HepG2 (cell line): ENCODE measurements around the gene TET2. TPM values are rescaled to one million over a fixed set of nuclear protein-coding genes. Genes with fewer than 3 reads are reported as not detected.

ENCODE experiments used
- ATAC-seq: fragments of 200-7000 bp; cut with Tn5 transposase; 3 replicates; pipeline ENCODE4 v1.9.1; 2020; ENCODE audit warnings: mild to moderate bottlenecking, moderate library complexity
- BruUV-seq: library from RNA; stranded (reverse); fragments of 400-500 nt; replicated peaks from 2 replicates; lab custom pipeline; 2021; lab: Mats Ljungman, UMichigan
- CTCF ChIA-PET: fragments of 300-600 bp; formaldehyde crosslinking; extraction: SDS; loops from one replicate; lab custom pipeline; 2021; ENCODE audit warnings: low total read pairs, inconsistent platforms, low intra/inter-chr PET ratio; lab: Yijun Ruan, JAX
- POLR2A ChIA-PET: fragments of 350-600 bp; sonication (Branson Sonifier 250); formaldehyde crosslinking; loops from one replicate; lab custom pipeline; 2020; ENCODE audit warnings: antibody characterized with exemption, inconsistent platforms; lab: Yijun Ruan, JAX
- DNase-seq: peaks from one replicate; pipeline ENCODE4 v3.0.0-alpha.2; 2015; ENCODE audit warnings: low spot score
- FAIRE-seq: peaks from 3 replicates; lab custom pipeline; 2011; peaks lifted over from hg19 to GRCh38; lab: Jason Lieb, UNC
- H2AFZ ChIP-seq: one replicate; pipeline ENCODE4 v1.6.1; 2011; ENCODE audit warnings: low read length, inconsistent platforms
- H3K27ac ChIP-seq: fragments of 300-600 bp; 3 replicates; pipeline ENCODE4 v1.8.0; 2011; ENCODE audit warnings: mixed run types, mild to moderate bottlenecking, mixed read lengths, low read length, inconsistent platforms; ENCODE audit not compliant: insufficient read depth; ENCODE audit errors: extremely low read length
- H3K27me3 ChIP-seq, 2 experiments: fragments of 200-600 bp in 1 of 2; 2 replicates in 1 of 2; 3 replicates in 1 of 2; pipeline versions ENCODE4 v1.6.0 to v1.8.0; 2011; ENCODE audit warnings: low read length in 2 of 2, mild to moderate bottlenecking in 2 of 2, moderate library complexity in 2 of 2, inconsistent platforms in 1 of 2; ENCODE audit not compliant: insufficient read depth in 2 of 2, control insufficient read depth in 1 of 2
- H3K36me3 ChIP-seq, 2 experiments: fragments of 200-600 bp in 1 of 2; replicated peaks in 1 of 2; 2 replicates in 1 of 2; 3 replicates in 1 of 2; pipeline versions ENCODE4 v1.5.1 to v1.8.0; 2011; ENCODE audit warnings: low read length in 2 of 2, inconsistent platforms in 1 of 2; ENCODE audit not compliant: insufficient read depth in 2 of 2, control insufficient read depth in 1 of 2
- H3K4me1 ChIP-seq: 2 replicates; pipeline ENCODE4 v1.5.1; 2012; ENCODE audit warnings: low read length, inconsistent platforms; ENCODE audit not compliant: insufficient read depth
- H3K4me2 ChIP-seq: 2 replicates; pipeline ENCODE4 v1.6.0; 2011; ENCODE audit warnings: low read depth, low read length, inconsistent platforms
- H3K4me3 ChIP-seq, 3 experiments: fragments of 200-600 bp in 1 of 3; sonication (generic), shearing (Covaris generic) in 1 of 3; replicated peaks in 1 of 3; 2 replicates each; pipeline ENCODE4 v1.5.1; 2011 to 2016; ENCODE audit warnings: low read length in 3 of 3, inconsistent platforms in 2 of 3, low read depth in 2 of 3, mild to moderate bottlenecking in 2 of 3, control low read depth in 1 of 3, mixed read lengths in 1 of 3; ENCODE audit not compliant: insufficient read depth in 1 of 3
- H3K79me2 ChIP-seq: one replicate; pipeline ENCODE4 v1.6.1; 2011; ENCODE audit warnings: low read length, inconsistent platforms; ENCODE audit not compliant: insufficient read depth
- H3K9ac ChIP-seq: 2 replicates; pipeline ENCODE4 v1.6.0; 2011; ENCODE audit warnings: mild to moderate bottlenecking, low read depth, low read length, inconsistent platforms; ENCODE audit not compliant: insufficient read depth
- H3K9me3 ChIP-seq: 2 replicates; pipeline ENCODE4 v1.5.1; 2012; ENCODE audit warnings: mild to moderate bottlenecking, low read length
- H4K20me1 ChIP-seq: 2 replicates; pipeline ENCODE4 v1.6.0; 2011; ENCODE audit warnings: inconsistent platforms, mild to moderate bottlenecking, low read length, moderate library complexity; ENCODE audit not compliant: insufficient read depth
- CHD4 ChIP-seq: fragments of 200-600 bp; sonication (generic); IDR thresholded peaks from 2 replicates; pipeline ENCODE4 v1.7.0; 2017; ENCODE audit warnings: mild to moderate bottlenecking, low read length, borderline replicate concordance
- NR3C1 ChIP-seq: sonication (generic); formaldehyde crosslinking; IDR thresholded peaks from 2 replicates; pipeline ENCODE4 v1.4.0; 2020; ENCODE audit warnings: missing genetic modification reagents
- PCBP1 ChIP-seq: fragments of 200-400 bp; formaldehyde crosslinking; IDR thresholded peaks from 2 replicates; pipeline ENCODE4 v1.6.1; 2017; ENCODE audit warnings: mild to moderate bottlenecking, low read depth, low read length, borderline replicate concordance
- RFX5 ChIP-seq: IDR thresholded peaks from 2 replicates; pipeline ENCODE4 v1.6.1; 2011; ENCODE audit warnings: low read depth, low read length, improper control_type of control experiment
- TRAFD1 ChIP-seq: sonication (generic); formaldehyde crosslinking; IDR thresholded peaks from 2 replicates; pipeline ENCODE4 v1.5.1; 2020; ENCODE audit warnings: missing genetic modification reagents, mild to moderate bottlenecking, borderline replicate concordance
- ZNF33A ChIP-seq: sonication (generic); formaldehyde crosslinking; IDR thresholded peaks from 2 replicates; pipeline ENCODE4 v1.5.1; 2020; ENCODE audit warnings: missing genetic modification reagents, mild to moderate bottlenecking, moderate library complexity, borderline replicate concordance
- ZNF354B ChIP-seq: sonication (generic); formaldehyde crosslinking; IDR thresholded peaks from 2 replicates; pipeline ENCODE4 v1.8.0; 2022; ENCODE audit warnings: mild to moderate bottlenecking, missing genetic modification reagents
- ZNF484 ChIP-seq: sonication (generic); formaldehyde crosslinking; IDR thresholded peaks from 2 replicates; pipeline ENCODE4 v1.5.1; 2020; ENCODE audit warnings: mild to moderate bottlenecking, low read depth, missing genetic modification reagents, borderline replicate concordance
- ZNF598 ChIP-seq: sonication (generic); formaldehyde crosslinking; IDR thresholded peaks from 2 replicates; pipeline ENCODE4 v1.5.1; 2020; ENCODE audit warnings: mild to moderate bottlenecking, missing genetic modification reagents, borderline replicate concordance
- ZNF646 ChIP-seq: sonication (generic); formaldehyde crosslinking; IDR thresholded peaks from 2 replicates; pipeline ENCODE4 v1.9.0; 2021; ENCODE audit warnings: mild to moderate bottlenecking, missing genetic modification reagents
- WGBS: methylation state at CpG from one replicate; pipeline ENCODE4 v1.1.6; 2017; ENCODE audit warnings: low lambda C conversion rate; 5-methylcytosine and 5-hydroxymethylcytosine counted together
- in situ Hi-C: cut with HindIII; loops from 2 replicates; pipeline ENCODE4 v1.10.0; 2017; ENCODE audit warnings: low pct_unique_long_range_greater_than_20kb; ENCODE audit not compliant: extremely low pct_ligation_motif_present
- intact Hi-C: fragments of 100-400 bp; cut with micrococcal nuclease; formaldehyde crosslinking; loops from one replicate; pipeline ENCODE4 v1.10.0; 2022; ENCODE audit not compliant: unreplicated experiment
- polyA plus RNA-seq, 8 experiments: library from polyadenylated mRNA; depleted of rRNA in 3 of 8; stranded (reverse) in 7 of 8; unstranded in 1 of 8; fragments of >200 nt; fragmentation: Illumina TruSeq in 4 of 8; extraction: Trizol in 4 of 8; gene quantifications; 2 replicates each; pipeline versions ENCODE4 v1.2.1 to v1.2.3, GENCODE V29; 2011 to 2016; ENCODE audit warnings: low read depth in 4 of 8, missing spikeins in 1 of 8, mixed read lengths in 1 of 8; ENCODE audit not compliant: insufficient read depth in 1 of 8
- total RNA-seq, 5 experiments: library from RNA; depleted of rRNA; stranded (reverse); fragments of >200 nt; fragmentation: Illumina TruSeq; extraction: Trizol; gene quantifications; 2 replicates each; pipeline ENCODE4 v1.2.3, GENCODE V29; 2016; ENCODE audit warnings: low read depth in 1 of 5
- TF ChIP-seq, protein P1 (sequence below): sonication (generic); formaldehyde crosslinking; IDR thresholded peaks from 2 replicates; pipeline ENCODE4 v1.4.0; 2020; ENCODE audit warnings: mild to moderate bottlenecking, missing genetic modification reagents
- TF ChIP-seq, protein P2 (sequence below), 2 experiments: sonication (generic) in 1 of 2; formaldehyde crosslinking in 1 of 2; IDR thresholded peaks; 2 replicates each; pipeline versions ENCODE4 v1.4.0 to v1.6.1; 2018 to 2020; ENCODE audit warnings: missing genetic modification reagents in 2 of 2, borderline replicate concordance in 1 of 2, low read depth in 1 of 2, mild to moderate bottlenecking in 1 of 2, missing biosample characterization in 1 of 2

Gene TET2
- total and polyA plus RNA-seq, 2 of the 13 experiments (the other 11 are each of a cell fraction or from before 2014, with no cell fraction given), result 4.7 to 4.8 TPM

DNA sequence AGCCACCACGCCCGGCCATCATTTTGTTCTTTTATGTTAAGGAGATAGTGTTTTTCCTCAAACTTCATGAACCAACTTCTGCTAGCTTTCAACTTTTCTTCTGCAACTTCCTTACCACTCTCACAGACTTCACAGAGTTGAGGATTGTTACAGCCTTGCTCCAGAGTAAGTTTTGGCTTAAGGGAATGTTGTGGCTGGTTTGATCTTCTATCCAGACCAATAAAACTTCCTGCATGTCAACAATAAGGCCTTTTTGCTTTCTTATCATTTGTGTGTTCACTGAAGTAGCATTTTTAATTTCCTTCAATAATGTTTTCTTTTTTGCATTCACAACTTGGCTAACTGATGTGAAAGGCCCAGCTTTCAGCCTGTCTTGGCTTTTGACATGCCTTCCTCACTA lies 12.7 kb upstream of the TET2 start (continued):
- no peak for TF ChIP-seq NR3C1
- no peak for TF ChIP-seq PCBP1
- TF ChIP-seq, all 625 proteins: peak for 0

DNA sequence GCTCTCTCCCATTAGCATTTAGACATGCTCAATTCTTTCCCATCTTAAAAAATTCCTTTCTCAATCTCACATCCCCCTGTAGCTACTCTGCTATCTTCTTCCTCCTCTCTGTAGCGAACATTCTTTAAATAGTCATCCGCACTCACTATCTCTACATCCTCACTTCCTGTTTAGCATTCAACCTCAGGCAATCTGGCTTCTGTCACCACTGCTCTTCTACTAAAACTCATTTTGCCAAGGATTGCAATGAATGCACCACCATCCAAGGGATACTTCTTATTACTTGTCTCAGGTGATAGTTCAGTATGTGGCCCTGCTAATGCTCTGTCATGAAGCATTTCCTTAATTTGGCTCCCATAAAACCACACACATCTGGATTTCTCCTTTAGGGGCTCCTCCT lies 10.9 kb upstream of the TET2 start:
- FAIRE-seq, result no peak
- in situ Hi-C loops, result no loop called here
- no TSS peak for BruUV-seq
- no peaks in the 10 kb centered on the region for H3K4me1 ChIP-seq
- H3K27me3 ChIP-seq, result no peaks in the 10 kb centered on the region
- DNase-seq, result no peak
- ChIA-PET POLR2A (no interaction called here), CTCF (no interaction called here)
- 92% methylated on average over 2 of the region's 2 CpGs for WGBS
- no peak for ATAC-seq
- H4K20me1 ChIP-seq, result no peaks in the 10 kb centered on the region
- no peak overlapping the region for H3K4me3 ChIP-seq
- H3K9ac ChIP-seq, result no peak overlapping the region
- H3K4me2 ChIP-seq, result no peak overlapping the region
- intact Hi-C loops, result no loop called here
- H2AFZ ChIP-seq, result no peak overlapping the region
- no peaks in the 10 kb centered on the region for H3K9me3 ChIP-seq
- H3K27ac ChIP-seq, result no peak overlapping the region
- H3K79me2 ChIP-seq, result no peaks in the 10 kb centered on the region
- no peaks in the 10 kb centered on the region for H3K36me3 ChIP-seq
- no peak for TF ChIP-seq ZNF646 (CRISPR knock-in tag)
- no peak for TF ChIP-seq TRAFD1 (CRISPR knock-in tag)
- TF ChIP-seq, protein P1, sequence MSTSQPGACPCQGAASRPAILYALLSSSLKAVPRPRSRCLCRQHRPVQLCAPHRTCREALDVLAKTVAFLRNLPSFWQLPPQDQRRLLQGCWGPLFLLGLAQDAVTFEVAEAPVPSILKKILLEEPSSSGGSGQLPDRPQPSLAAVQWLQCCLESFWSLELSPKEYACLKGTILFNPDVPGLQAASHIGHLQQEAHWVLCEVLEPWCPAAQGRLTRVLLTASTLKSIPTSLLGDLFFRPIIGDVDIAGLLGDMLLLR, result no peak
- no peak for TF ChIP-seq ZNF598 (CRISPR knock-in tag)
- no peak for TF ChIP-seq ZNF354B
- TF ChIP-seq, protein P2, sequence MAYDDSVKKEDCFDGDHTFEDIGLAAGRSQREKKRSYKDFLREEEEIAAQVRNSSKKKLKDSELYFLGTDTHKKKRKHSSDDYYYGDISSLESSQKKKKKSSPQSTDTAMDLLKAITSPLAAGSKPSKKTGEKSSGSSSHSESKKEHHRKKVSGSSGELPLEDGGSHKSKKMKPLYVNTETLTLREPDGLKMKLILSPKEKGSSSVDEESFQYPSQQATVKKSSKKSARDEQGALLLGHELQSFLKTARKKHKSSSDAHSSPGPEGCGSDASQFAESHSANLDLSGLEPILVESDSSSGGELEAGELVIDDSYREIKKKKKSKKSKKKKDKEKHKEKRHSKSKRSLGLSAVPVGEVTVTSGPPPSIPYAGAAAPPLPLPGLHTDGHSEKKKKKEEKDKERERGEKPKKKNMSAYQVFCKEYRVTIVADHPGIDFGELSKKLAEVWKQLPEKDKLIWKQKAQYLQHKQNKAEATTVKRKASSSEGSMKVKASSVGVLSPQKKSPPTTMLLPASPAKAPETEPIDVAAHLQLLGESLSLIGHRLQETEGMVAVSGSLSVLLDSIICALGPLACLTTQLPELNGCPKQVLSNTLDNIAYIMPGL (CRISPR knock-in tag; IDR thresholded peaks at IDR 0.05; ENCODE audit: borderline replicate concordance in 1 of 2, low read depth in 1 of 2), result no peak
- TF ChIP-seq ZNF484, result no peak
- no peak for TF ChIP-seq ZNF33A
- TF ChIP-seq RFX5, result no peak
- no peak for TF ChIP-seq CHD4
